HuH-7.5 (cell line): ENCODE measurements around the gene MEOX1.
A peak's percentile ranks its signal among the peaks of the same experiment; 100 is the strongest.

ENCODE experiments used
- DNase-seq: peaks from one replicate; pipeline ENCODE4 v3.0.0; 2011; ENCODE audit warnings: low spot score

The MEOX1 gene

DNA sequence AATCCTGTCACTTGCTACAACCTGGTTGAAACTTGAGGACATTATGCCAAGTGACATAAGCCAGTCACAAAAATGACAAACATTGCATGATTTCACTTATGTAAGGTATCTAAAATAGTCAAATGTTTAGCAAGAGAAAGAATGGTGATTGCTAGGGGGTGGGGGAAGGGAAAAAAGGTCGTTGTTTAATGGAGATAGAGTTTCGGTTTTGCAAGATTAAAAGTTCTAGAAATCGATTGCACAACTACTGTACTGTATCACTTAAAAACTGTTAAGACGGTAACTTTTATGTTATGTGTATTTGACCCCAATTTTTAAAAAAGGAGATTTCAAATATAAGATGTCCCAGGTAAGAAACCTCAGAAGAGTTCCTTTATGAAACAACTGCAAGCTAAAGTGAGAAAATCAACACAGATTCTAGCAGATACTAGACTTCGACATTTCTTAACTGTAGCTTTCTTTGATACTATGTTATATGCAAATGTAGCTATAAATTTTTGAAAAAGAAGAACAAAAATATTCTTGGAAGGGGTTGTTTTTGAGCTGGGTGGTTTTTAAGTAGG is 5.9 kb downstream of the MEOX1 start:
- no peak for DNase-seq

GRCh38 chr17:43652124-43652480 is 9.6 kb downstream of the MEOX1 start:
- DNase-seq = no peak

- DNase-seq = no peak
Measured at GRCh38 chr17:43650471-43650870, 11.3 kb downstream of the MEOX1 start.

DNA sequence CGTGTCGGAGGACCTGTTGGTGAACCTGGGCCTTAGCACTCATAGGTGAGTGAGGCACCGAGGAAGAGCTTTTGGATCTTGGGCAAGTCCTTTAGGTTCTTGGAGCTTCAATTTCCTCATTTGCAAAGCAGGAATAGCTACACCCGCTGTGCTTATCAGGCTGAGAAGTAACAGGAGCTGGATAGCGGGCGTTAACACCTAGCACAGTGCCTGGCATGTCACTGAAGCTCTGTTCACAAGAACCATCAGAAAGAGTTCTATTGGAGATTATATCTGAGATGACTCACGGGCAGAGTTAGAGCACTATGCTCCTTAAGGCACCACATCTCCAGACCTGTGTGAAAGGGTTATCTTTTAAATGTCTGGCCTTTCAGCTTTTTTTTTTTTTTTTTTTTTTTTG is 12.8 kb downstream of the MEOX1 start:
- no peak for DNase-seq

- peak; percentile 51 for DNase-seq
Measured at GRCh38 chr17:43645765-43646481, 15.8 kb downstream of the MEOX1 start.

DNA sequence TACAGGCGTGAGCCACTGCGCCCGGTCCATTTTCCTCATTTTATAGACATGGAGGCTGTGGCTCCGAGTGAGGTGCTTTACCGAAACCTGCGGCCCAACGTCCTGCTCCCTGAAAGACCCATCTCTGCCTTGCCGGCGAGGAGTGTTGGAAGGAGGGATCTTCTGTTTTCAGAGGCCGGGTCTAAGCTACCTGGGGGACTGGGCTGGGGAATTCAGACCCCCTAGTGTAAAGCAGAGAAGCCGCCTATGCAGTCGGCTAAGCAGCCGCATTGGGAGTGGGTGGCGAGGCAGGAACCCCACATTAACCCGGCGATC is 16.3 kb downstream of the MEOX1 start:
- no peak for DNase-seq

DNA sequence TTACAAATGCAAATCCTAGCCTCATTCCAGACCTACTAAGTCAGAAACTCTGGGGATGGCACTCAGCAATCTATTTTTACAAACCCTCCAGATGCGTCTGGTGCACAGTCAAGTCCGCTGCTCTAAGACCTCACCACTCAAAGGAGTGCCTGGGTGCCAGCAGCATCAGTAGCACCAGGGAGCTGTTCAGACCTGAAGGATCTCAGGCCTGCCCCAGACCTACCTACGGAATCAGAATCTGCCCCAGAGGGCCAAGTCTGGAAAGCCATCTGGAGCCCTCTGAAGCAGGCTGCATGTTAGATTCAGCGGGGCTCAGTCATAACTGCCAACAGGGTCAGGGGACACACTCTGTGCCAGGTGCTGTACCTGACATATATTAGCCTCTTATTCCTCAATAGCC is 17.6 kb downstream of the MEOX1 start:
- DNase-seq = no peak

- DNase-seq = no peak
Measured at GRCh38 chr17:43641416-43641815, 20.3 kb downstream of the MEOX1 start.

DNA sequence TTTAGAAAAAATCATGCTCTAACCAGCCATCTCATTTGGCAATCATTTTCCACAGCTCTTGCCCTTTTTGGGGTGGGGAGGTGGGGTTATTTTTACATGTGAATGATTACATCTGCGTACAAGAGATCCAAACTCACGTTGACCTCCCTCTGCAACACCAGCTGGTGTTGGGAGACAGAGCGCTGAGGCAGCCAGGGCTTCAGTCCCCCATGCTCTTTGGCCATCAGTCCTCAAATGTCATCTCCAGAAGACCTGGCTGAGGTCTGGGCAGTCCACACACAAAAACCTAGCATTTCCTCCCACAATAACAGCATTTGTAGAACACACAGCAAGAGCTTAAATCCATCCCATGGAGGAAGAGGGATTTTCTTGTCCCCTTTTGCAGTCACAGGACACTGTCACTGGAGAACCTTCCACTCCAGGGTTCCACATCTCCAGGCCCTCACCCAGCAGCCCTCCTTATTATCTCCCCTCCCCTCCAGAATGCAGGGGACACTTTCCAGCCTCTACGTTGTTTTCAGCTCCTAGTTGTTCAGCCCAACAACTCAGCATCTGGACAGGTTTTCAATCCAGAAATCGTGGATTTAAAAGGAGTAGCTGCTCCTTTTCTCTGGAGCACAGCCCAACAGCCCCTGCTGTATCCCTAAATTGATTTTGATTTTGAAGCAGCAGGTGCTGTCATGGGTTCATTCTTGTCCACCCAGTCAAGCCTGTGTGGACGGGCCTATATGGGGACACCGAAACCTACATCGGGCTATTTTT is 21.1 kb downstream of the MEOX1 start:
- DNase-seq = no peak

- DNase-seq = no peak
Measured at GRCh38 chr17:43637563-43638323, 24.0 kb downstream of the MEOX1 start.

DNA sequence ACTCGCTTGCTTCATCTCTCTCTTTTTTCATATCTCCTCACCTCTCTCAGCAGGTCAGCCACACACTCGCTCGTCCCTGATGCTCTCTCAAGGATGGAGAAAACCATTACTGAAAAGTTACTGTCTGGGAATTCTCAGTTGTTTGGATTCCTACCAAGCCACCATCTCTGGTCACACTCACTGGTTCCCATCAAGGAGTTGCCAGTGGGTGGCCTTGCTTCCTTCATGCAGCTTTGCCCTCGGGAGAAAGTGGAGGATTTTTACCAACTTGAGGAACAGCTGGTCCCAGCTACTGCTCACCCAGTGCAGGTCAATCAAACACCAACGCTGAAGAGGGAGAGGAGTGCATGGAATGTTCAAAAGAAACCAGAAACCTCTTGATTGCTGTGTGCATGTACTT is 25.3 kb downstream of the MEOX1 start:
- DNase-seq = no peak

DNA sequence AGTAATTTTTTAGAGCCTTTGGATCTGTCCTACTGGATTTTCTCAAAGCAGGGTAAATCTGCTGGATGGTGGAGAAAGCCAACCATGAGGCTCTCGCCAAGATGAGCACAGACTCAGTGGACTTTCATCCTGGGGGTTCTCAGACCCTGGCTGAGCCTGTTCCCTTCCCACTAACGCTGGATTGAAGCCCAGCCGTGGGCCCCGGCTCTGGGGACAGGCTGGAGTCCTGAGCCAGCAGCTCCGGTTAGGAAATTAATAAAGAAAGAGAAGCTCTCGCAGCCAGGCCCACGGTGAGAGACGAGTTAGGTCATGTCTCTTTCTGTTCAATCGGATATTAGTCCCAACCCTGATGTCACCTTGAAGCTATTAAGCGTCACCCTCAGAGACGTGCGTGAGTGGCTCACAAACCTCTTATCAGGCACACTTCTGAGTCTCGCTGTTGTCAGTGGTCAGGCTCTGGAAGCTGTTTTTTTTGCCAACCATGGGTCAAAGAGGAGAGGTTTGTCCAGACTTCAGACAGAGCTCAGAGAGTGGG is 27.1 kb downstream of the MEOX1 start:
- no peak for DNase-seq

DNA sequence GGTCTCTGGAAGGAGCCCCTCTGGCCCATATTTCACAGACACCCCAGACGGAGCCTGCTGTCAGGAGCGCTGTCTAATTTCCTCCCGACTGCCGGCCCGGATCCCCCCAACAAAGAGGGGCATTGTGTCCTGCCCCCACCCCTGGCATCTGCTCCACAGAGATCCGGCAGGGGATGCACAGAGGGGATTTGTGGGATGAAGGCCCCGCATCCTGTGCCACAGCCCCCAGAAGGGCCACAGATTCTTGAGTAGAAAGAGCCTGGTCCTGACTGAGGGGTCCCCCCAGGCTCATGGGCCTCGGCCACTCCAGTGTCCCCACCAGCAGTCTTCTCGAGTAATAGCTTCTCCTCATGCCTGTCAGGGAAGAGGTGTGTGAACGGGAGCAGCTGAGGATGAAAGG is 29.5 kb downstream of the MEOX1 start:
- no peak for DNase-seq

DNA sequence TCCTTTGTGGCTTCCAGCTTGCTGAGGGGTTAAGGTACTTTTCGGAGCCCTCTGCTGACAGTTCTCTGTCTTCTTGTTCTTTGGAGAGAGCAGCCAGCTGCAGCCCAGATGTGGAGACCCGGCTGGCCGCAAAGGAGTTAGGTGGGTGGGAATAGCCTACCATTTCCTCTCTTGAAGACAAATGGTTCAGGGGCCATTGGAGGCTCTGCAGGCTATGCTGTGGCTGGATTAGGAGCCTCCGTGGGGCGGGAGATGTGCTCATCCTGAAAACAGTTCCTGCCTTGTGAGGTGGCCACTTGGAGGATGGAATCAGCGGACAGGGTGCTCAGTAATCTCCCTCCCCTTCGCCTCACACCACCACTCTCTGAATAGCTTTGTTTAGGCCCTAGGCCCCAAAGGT is 30.3 kb downstream of the MEOX1 start:
- DNase-seq = no peak

DNA sequence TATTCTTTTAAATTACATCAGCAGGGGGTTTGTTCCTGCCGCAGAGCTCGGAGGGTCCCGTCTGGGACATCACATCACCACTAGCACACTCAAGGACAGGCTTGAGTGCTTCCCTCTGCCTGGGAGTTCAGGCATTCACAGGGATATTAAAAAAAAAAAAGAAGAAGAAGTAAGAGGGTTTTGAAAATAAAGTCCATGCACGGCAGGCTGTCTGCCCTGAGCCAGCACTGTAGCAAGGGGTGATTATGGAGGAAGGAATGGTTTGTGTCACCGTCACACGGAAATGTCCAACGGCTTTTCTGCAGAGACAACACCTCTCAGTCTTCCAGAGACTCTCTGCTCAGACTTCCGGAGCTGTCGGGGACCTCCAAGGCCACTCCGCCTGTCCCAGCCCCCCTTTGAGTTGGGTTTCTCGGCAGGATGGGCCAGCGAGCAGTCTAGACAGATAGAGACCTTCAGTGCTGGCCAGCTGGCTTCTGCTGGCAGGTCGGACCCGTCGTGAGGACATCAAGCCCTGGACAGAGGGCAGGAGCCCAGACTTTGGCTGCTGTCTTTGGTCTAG is 33.6 kb downstream of the MEOX1 start:
- DNase-seq = no peak

DNA sequence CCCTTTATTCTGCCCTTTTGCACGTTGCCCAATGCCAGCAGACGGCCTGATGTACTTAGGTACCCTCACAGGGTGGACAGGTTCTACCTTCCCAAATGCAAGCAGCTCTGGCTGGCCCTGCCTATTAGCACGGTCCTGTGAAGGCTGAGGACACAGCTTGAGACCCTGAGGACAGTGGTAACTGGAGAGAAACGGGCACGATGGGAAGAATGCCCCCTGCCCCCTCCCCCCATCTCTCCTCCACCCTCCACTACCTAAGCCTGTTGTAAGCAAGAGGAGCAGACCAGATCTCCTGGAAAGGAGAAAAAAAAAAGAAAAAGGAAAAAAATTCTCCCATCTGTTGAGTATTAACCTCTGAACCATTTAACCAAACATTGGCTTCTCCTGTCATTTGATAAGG is 34.1 kb downstream of the MEOX1 start:
- DNase-seq = no peak

GRCh38 chr17:43626023-43626422 is 35.7 kb downstream of the MEOX1 start:
- no peak for DNase-seq

GRCh38 chr17:43625606-43626005 is 36.1 kb downstream of the MEOX1 start:
- DNase-seq = no peak

DNA sequence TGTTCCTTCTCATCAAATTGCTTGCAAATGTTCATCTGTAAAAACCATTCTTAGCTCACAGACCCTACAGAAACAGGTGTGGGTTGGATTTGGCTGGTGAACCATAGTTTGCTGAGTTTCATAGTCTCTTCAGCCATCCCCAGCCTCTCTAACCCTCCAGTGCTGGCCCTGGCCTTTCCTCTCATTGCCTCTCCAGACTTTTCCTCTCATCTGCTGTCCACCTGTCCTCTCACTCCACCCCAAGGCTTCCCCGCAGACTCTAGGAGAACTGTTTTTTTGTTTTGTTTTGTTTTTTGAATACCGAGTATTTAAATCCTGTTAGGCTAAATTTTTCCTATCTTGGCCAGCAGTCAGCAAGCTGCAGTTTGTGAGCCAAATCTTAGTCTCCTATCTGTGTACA is 41.1 kb downstream of the MEOX1 start:
- DNase-seq = no peak

GRCh38 chr17:43620147-43620546 is 41.6 kb downstream of the MEOX1 start:
- DNase-seq = no peak

GRCh38 chr17:43619705-43620104 is 42.0 kb downstream of the MEOX1 start:
- DNase-seq = no peak

GRCh38 chr17:43618276-43618675 is 43.4 kb downstream of the MEOX1 start:
- no peak for DNase-seq
